GM18868 (cell line): ENCODE data around the gene ZBED4.
A peak's percentile ranks its signal among the peaks of the same experiment; 100 is the strongest.

Experiments
- ATAC-seq: cut with Tn5 transposase; IDR thresholded peaks from one replicate; pipeline ENCODE4 v1.9.1; 2021; ENCODE audit warnings: mild to moderate bottlenecking, moderate library complexity; ENCODE audit not compliant: unreplicated experiment

Gene ZBED4

GRCh38 chr22:49853981-49854831 is 562 bp downstream of the ZBED4 start:
- ATAC-seq = peak; percentile 12

- ATAC-seq = no peak
Observed at GRCh38 chr22:49855251-49855911, 1.7 kb downstream of the ZBED4 start.

- no peak for ATAC-seq
Observed at GRCh38 chr22:49856343-49856742, 2.7 kb downstream of the ZBED4 start.

GRCh38 chr22:49856766-49857618 is 3.3 kb downstream of the ZBED4 start:
- ATAC-seq = no peak

- ATAC-seq = no peak
Observed at GRCh38 chr22:49858827-49859226, 5.2 kb downstream of the ZBED4 start.

GRCh38 chr22:49861642-49862495 is 8.2 kb downstream of the ZBED4 start:
- no peak for ATAC-seq

DNA sequence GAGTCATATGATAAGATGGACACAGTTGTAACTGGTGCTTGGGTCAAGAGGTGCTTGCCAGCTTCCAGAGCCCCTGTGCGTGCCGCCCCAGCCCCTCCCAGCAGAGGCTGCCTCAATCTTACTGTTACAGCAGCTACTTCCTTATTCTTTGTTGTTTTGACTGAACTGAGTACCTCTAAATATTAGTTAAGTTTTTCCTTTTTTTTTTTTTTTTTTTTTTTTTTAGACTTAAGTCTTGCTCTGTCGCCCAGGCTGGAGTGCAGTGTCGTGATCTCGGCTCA is 8.8 kb downstream of the ZBED4 start:
- no peak for ATAC-seq

- no peak for ATAC-seq
Observed at GRCh38 chr22:49863931-49864330, 10.3 kb downstream of the ZBED4 start.

- no peak for ATAC-seq
Observed at GRCh38 chr22:49865156-49865555, 11.5 kb downstream of the ZBED4 start.

DNA sequence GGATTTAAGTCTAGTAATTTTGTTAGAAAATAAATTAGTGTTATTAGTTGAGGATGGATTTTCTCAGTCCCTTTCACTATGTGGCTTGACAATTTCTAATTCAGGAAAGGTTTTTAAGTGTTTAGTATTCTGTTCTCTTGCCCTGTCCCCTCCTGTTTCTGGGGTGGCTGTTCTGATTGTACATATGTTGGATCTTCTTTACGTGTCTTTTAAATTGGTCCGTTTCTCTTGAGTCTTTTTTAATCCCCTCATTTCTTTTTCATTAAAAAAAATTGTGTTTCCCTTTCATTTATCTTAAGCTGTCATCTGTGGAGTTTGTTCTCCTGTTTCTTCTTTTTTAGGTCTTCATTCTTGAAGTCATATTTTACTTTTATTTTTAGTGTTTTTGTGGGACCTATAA is 12.5 kb downstream of the ZBED4 start:
- ATAC-seq = no peak

DNA sequence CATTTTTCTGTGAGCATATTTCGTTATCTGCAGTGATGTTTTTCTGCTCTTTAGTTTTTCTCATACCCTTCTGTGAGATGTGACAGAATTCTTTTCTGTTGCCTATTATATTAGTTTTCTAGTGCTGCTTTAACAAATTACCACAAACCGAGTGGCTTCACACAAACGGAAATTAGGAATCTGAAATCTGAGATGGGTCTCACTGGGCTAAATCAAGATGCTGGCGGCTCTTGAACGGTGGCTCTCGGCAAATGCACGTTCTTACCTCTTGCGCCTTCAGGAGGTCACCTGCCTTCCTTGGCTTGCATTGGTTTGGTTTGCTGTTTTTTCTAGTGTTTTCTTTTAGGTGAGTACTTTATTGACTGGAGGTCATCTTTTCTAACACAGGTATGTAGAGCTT is 13.0 kb downstream of the ZBED4 start:
- no peak for ATAC-seq

DNA sequence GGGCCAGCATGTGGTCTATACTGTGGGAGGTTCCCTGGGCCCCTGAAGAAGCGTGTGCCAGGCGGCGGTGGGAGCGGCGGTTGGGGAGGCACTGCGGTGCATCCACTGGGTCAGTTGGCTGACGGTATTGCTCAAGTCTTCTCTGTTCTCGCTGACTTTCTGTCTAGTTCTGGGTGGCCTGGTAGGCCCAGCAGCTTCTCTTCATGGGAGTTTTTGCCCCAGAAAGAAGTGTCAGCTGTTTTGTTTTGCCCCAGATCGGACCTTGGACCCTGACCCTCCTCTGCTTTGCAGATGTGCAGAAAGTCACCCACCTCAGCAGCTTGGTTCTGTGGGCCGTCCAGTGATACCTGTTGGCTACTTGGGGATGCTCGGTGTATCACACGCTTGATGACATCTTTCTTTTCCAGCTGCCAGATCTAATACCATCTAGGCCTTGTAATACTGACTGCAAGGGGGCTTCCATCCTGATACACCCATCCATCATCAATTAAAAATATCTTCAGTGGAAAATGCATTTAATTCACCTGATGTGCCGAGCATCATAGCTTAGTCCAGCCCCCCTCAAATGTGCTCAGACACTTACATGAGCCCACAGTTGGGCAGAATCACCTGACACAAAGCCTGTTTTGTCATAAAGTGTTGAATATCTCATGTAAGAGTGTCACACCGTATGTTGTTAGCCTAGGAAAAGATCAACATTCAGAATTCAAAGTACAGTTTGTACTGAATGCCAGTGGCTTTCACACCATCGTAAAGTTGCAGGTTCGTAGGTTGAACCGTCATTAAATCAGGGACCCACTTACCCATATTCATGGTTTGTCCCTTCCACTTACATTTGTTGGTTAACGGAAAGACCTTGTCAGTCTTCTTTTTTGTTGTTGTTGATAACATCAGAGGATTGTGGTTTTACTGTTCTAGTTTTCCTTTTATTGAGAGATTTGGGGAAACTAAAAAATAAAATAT is 13.9 kb downstream of the ZBED4 start:
- ATAC-seq = no peak

DNA sequence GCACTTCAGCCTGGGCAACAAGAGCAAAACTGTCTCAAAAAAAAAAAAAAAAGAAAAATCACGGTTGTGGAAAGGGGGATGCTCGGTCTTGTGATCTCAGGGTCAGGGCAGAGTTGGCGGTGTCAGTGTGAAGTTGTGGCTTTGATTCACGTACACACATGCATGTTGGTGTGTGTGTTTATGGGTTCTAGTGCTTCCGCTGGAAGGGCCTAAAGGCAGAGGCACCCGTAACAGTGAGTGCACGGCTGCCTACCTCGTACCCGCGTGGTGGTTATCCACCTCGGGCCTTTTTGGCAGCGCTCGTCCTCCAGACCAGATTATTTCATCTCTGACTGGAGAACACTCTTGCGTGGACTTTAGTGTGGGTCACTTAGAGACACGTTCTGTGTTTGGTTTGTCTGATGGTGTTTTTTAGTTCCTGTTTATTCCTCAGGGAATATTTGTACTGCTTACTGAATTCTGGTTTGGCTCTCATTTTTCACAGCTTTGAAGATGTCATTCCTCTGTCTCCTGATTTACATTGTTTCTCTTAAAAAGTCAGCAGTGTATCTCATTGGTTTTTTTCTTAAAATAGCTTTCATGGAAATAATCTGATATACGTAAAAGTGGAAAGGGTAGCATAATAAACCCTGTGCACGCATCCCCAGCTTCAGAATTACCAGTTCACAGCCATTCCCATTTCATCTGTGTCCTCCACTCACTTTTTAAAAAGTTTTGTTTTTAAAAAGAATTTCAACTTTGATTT is 15.6 kb downstream of the ZBED4 start:
- ATAC-seq = no peak

DNA sequence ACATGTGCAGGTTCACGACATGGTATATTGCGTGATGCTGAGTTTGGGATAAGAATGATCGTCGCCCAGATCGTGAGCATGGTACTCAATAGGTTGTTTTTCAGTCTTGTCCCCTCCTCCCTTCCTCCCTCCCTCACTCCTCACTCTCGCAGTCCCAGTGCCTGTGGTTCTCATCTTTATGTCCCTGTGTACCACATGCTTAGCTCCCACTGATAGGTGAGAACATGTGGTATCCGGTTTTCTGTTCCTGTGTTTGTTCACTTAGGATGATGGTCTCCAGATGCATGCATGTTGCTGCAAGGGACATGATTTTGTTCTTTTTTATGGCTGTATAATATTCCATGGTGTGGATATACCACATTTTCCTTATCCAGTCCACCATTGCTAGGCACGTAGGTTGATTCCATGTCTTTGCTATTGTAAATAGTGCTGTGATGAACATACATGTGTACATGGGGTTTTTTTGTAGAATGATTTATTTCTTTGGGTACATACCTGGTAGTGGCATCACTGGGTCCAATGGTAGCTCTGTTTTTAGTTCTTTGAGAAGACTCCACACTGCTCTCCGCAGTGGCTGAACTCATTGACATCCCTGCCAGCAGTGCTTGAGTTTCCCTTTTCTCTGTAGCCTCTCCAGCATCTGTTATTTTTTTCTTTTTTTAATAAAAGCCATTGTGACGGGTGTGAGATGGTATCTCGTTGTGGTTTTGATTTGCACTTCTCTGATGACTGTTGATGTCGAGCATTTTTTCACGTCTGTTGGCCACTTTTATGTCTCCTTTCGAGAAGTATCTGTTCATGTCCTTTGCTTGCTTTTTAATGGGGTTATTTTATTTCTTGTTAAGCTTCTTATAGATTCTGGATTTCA is 16.4 kb downstream of the ZBED4 start:
- ATAC-seq = no peak

GRCh38 chr22:49871482-49871881 is 17.8 kb downstream of the ZBED4 start:
- no peak for ATAC-seq

GRCh38 chr22:49872347-49872746 is 18.7 kb downstream of the ZBED4 start:
- ATAC-seq = no peak

DNA sequence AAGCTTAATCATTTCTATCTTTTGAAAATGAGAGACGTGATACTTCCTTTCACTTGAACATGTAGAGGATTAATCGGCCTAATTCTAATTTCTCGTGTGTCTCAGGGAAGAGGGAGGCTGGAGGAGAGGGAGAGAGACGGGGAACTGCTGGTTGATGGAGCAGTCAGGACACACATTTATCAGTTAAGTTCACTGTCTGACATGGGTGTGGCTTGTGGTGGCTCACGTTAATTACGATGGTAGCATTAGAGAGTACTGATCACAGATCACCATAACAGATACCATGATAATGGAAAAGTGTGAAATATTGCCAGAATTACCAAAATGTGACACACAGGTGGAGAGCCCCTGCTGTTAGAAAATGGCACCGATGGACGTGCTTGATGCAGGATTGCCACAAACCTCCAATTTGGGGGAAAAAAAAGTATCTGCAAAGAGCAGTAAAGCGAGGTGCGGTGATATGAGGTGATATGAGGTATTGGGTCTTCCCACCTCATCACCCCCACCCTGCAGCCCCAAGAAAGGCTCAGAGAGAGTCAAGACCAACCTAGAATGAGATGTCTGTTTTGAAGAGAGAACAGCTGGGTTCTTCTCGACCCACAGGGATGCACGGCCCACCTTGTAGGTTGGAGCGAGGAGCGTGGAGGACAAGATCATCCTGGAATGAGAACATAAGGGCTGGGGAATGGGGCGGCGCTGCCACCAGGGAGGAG is 19.7 kb downstream of the ZBED4 start:
- ATAC-seq = no peak
